ENCODE data around the gene VPS52.

- TF ChIP-seq, protein P1, sequence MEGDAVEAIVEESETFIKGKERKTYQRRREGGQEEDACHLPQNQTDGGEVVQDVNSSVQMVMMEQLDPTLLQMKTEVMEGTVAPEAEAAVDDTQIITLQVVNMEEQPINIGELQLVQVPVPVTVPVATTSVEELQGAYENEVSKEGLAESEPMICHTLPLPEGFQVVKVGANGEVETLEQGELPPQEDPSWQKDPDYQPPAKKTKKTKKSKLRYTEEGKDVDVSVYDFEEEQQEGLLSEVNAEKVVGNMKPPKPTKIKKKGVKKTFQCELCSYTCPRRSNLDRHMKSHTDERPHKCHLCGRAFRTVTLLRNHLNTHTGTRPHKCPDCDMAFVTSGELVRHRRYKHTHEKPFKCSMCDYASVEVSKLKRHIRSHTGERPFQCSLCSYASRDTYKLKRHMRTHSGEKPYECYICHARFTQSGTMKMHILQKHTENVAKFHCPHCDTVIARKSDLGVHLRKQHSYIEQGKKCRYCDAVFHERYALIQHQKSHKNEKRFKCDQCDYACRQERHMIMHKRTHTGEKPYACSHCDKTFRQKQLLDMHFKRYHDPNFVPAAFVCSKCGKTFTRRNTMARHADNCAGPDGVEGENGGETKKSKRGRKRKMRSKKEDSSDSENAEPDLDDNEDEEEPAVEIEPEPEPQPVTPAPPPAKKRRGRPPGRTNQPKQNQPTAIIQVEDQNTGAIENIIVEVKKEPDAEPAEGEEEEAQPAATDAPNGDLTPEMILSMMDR (IDR thresholded peaks at IDR 0.05; ENCODE audit: low read depth, low read length): no peak
- peak; percentile 99 for TF ChIP-seq POLR2A (IDR thresholded peaks at IDR 0.05; ENCODE audit: extremely low read depth, insufficient read length)
- TF ChIP-seq MAX (IDR thresholded peaks at IDR 0.05; ENCODE audit: low read depth, low read length): peak; percentile 80
Measured at GRCh38 chr6:33271468-33272274, at the start of gene VPS52, which contains the start of gene RPS18.
